GM18526 (cell line): Measurements from ENCODE around the gene ARHGAP26.

Source experiments
- POLR2A ChIP-seq: IDR thresholded peaks from 3 replicates; pipeline ENCODE4 v1.6.1; 2011; ENCODE audit not compliant: insufficient read length; ENCODE audit errors: extremely low read depth

The ARHGAP26 gene

DNA sequence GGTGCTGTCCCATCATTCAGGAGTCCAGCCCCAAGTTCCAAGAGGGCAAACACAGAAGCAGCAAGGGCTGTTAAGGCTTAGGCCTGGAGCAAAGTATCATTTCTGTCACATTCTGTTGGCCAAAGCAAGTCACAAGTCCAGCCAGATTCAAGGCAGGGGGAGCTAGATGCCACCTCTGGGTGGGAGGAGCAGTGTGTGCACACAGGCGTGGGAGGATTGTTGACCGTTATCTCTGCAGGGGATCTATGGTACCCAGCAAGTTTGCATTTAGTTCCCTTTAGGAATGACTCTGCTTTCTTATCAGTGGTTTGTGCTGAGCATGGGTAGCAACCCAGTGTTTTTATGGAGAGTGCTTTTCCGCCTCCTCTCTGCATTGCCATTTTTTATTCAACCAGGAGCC lies 354.4 kb downstream of the ARHGAP26 start:
- TF ChIP-seq POLR2A: no peak

DNA sequence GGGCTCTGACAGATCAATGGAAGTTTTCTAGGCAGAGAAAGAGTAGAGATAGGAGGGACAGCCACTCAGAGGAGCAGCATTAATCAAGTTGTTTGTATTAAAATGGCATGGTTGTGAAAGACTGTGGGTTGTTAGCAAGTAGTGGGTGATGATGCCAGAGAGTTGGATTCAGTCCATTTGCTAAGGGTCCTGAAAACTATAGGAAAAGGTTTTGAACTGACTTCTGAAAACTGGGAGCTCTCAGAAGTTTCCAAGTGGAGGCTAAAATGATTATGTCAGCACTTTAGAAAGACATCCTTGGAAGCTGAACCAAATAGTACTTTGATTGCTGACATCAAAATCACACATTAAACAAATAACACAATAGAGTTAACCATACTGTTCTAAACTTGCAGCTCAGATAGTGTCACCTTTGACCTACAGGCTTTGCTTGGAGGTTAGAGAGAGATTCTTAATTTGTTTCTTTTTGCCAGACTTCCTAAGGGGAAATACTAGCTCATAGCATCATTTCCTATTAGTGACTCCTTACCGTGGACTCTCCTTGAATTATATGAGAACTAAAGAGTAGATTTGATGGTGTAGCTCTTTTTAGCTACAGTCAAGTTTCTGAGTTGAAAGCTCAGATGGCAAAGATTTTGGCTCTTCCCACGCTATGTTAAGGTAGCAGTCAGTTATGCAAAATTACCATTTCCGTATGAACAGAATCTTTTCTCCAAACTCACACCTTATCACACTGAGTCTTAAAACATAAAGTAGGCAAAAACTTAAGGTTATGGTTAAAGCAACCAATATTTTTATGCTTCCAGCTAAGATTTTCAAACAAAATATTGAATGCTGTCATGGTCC lies 356.2 kb downstream of the ARHGAP26 start:
- TF ChIP-seq POLR2A: no peak

DNA sequence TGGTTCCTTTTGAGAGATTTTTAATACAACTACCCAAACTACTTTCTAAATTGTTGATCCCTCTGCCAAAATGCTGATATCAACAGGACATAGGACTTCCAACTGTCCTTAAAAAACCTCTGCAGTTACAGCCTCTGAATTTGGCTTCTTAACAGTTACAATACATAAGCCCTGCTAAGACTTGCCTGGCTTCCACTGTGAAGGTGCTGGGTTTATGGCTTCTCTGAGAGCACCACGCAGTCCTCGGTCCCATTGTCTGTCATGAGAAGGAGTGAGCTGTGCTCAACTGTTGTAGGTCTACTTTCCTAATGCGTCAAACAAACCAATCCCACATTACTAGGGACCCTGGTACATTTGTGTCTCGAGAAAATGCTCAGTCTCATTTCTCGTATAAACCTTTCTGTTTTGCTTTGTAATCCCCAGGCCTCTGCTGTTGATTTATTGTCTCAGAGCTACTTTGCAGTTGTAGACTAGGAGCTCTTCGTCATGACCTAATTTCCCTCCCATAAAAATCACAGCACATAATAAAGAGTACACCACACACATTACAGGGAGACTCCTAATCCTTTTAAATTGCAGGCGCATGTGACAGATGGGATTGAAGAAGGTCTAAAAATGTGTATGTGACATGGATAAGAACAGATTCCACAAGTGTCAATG lies 358.4 kb downstream of the ARHGAP26 start:
- TF ChIP-seq POLR2A: no peak

DNA sequence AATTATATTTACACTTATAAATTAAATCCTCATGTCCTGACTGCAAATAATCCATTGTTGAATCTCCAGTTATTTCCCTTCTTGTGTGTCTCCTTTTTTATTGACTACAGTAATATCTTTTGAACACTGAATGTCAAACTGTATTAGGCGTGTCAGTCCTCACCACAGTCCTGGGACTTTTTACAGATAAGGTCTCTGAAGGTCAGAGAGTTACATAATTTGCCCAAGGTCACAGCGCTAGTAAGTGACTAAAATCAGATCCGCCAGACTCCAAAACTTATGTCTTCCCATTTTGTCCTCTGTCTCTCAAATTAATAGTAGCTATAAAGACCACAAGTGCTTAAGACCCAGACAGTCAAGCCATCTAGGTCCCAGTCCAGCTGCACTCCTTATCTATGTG lies 359.0 kb downstream of the ARHGAP26 start:
- no peak for TF ChIP-seq POLR2A

DNA sequence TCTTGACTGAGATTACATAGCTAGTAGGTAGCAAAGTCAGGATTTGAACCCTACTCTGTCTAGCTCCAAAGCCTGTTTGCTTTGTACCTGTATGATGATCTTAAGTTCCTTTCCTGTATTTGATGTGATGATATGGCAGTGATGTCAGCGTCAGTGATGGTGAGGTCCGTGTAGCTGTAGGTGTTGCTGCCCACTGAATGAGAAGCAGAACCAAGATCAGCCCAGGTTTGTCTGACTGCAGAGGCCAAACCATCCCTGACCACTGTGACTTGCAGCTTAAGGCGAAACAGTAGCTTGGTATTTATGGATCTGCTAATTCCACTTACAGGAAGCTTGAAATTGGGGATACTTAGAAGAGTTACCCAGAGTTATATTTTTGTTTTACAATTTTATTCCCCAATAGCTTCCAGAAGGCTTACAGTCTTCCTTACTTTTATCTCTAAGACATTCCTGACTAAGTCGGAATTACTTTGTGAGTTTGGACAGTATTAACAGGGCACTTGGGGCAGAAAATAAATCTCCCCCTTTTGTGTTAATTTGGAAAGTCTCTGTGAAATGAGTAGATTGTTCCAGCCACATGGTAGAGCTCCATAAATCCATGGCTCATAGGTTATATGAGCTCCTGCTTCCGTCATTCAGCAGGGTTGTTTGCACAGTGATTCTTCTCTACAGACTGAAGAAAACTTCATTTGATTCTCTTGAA lies 359.9 kb downstream of the ARHGAP26 start:
- no peak for TF ChIP-seq POLR2A

DNA sequence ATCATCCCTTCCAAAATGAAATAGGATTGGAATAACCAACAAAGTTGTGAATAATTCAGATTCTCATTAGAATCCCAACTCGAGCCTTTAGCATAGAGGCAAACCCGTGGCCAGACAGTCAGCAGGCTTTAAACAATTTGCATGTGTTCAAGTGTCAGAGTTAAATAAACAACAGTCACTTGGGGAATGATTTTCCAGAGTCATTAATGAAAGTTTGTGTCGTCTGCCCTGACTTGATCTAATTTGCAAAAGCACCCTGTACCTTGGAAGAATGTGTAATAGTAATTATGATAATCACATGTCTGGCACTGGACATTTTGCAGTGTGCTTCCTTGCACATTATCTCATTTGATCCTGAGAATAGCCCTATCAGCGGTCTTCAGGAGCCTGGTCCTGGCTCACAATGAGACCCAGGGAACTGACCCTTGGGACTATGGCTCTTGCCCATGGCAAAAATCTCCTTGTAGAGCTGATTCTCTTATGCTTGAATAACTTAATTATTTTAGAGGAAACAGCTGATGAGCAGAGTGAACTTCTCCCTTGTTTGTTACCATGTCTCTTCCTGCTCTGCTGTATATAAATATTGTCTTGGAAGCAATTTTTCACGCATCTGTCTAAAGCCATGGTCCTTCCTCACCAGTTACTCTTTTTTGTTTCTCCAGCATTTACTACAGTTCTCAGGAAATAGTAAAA lies 360.6 kb downstream of the ARHGAP26 start:
- no peak for TF ChIP-seq POLR2A

DNA sequence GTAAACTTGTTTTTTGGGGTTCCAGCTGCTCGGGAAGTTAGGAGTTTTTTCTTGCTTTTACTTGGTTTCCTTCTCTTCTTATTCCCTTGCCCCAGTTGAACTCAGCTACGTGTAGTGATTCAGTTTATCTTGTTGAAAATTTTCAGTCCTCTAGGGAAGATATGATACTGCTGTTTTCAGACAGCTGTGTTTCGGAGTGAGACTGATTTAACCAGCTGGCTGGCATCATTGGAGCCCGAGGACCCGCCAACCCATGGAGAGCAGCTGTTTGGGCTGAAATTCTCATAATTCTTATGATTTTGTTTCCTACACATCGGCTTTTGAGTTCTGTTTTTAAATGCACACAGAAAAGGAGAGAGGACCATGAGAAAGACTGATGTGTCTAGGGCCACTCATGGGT lies 361.8 kb downstream of the ARHGAP26 start:
- no peak for TF ChIP-seq POLR2A

DNA sequence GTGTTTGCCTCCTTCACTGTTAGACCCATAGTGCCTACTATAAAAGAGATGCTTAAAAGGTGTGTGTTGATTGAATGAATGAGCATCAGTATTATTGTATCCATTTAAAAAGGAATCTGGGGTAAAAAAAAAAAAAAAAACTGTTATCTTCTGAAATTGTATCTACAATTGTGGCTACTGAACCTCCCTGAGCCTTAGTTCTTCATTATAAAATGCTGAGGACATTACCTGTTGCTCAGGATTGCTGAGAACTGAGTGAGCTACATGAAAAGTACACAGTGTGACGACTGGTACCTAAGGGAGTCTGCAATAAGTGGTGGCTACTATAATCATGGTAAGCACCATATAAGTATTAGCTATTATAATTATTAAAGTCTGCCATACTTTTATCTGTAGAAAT lies 362.6 kb downstream of the ARHGAP26 start:
- TF ChIP-seq POLR2A: no peak

DNA sequence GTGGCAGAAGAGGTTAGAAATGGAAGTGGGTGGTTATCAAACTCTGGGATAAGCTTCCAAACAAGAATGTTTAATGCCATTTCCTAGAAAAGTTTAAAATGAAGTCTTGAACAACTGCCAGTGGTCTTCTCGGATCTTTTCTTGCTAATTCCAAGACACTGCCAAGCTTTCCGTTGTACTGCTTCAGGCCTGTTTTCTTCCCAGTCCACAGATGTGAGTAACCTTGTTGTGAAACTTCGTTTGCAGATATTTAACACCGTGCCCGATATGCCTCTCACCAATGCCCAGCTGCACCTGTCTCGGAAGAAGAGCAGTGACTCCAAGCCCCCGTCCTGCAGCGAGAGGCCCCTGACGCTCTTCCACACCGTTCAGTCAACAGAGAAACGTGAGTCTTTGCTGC lies 363.5 kb downstream of the ARHGAP26 start:
- no peak for TF ChIP-seq POLR2A

DNA sequence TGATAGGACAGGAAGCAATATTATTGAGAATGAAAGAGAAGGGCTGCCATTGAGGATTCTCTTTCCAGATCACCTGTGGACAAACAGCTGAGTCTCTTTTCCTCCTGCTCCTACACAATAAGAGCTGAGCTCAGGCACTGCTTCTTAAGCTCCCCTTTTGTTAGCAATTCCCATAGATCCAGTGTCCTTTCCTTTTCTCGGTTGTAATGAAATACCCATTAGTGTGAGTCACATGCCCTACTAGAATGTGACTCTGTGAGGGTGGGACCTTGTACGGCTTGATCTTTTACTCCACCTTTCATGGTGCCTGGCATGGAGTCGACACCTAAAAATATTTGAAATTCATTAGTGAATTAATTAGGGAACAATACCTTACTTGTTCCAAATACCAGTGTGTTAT lies 364.1 kb downstream of the ARHGAP26 start:
- no peak for TF ChIP-seq POLR2A

DNA sequence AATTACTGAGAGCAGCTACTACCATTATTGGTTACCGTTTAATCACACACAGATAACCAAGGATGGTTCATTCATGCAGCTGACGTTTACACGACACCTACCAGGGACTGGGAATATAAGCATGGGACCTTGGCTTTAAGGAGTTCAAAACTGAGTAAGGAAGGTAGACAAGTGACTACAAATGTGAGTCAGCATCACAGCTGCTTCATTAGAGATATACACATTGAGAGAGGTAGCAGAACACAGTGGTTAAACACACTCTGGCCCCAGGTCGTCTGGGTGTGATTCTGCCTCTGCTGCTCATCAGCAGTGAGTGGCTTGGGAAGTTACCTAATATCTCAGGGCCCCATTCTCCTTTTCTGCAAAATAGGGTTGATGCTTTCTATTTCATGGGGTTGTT lies 364.7 kb downstream of the ARHGAP26 start:
- no peak for TF ChIP-seq POLR2A

DNA sequence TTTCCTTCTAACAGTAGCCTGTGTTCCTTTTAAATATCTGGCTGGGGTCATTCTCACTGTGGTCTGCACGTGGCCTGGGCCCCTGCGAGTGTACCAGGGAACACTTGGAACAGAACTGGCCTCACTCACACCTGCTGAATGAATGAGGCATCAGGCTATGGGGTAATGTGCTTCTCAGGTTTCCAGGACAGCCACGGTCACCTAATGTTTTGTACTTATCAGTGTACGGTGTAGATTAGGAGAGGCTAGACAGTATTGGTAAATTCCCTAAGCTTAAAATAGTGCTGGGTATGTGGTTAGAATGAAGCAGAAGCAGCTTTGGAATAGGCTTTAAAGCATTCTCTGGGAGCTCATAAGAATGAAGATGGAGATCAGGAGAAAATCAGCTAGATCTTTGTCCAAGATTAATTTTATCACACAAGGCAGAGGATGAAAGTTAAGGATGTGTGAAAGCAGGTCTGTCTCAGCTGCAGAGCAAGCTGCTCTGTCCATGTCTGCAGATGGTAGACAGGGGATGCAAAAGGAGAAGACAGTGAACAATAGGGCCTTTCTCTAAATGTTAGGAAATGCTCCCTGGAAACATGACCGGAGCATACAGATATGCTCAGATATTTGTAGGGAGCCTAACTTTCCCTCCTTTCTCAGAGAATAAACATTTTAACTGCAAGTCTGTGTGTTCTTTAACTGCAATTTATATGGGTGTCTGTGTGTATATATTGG lies 365.8 kb downstream of the ARHGAP26 start:
- no peak for TF ChIP-seq POLR2A

DNA sequence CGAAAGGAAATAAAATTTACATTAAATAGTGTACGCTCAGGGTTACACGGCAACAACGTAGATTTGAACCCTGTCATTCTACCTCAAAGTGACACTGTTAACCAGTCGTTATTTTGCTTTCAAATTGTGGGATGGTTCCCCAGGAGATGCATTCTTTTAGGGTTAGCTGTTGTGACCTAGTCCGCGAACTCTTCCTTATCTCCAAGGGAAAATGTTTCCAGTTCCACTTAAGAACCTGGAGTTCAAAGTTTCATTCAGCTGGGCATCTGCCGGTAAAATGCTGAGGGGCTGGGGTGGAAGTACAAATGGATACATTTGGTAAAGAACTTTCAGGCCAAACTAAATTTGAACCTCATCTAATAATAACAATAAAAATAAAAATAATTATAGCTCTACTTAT lies 368.7 kb downstream of the ARHGAP26 start:
- TF ChIP-seq POLR2A: no peak

DNA sequence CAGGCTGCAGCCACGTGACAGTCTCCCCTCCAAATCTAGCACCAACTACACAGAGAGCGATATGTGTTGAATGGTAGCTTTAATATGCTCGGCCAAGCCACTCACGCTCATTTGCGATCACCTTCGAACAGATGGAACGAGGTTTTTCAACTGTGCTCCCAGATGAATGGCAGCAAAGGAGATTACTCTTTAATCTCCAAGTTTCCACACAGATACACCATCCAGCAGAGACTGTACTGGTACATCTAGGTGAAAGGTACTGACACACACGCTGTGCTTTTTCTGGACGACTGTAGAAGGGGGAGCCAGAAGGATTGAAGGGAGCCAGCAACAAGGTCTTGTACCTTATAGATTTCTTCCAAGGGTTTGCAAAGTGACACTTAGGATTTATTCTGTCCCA lies 369.4 kb downstream of the ARHGAP26 start:
- no peak for TF ChIP-seq POLR2A

DNA sequence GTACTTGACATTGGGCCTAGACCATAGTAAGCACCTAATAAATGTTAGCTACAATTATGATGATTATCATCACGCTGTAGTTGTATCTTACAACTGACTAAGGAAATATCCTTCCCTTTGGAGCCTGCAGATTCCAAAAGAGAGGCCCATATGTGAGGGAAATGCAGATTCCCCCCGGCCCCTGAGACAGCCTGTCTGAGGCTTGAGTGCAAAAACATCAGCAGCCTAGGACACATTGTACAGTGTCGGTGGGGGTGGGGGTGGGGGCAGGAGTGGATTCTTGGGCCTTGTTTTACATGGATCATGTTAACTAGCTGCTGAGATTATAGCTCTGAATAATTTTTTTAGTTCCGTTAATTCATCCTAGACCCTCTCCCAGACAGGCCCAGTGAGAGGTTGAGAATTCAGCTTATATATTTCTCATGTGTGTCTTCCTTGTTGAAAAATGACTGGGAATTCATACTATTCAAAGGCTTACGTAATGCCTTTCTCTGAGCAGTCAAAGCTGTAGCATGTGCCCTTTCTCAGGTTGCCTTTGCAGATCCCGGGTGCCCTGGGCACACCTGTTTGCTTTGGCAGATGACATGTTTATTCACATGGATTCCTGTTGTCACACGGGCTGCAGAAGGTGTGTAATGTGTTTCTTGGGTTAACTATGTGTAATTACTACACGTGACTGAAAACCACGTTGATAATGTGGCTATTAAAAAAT lies 370.5 kb downstream of the ARHGAP26 start:
- no peak for TF ChIP-seq POLR2A

DNA sequence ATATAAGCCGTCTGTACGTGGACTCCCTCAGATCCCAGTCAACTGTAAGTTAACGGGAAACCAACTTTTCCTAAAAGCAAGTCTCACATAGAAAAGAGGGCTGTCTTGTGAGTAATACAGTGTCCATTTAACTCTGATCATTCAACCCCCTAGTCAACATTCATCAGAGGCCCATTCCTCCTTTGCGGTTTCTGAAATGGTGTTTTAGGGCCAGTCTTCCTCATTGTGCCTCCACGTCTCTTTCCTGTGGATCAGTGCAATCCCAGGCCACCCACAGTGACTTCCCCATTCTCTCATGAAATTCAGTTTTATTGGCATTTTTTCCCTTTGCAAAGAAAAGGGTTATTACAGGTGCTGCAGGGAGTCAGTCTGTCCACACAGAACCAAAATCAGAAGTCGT lies 371.5 kb downstream of the ARHGAP26 start:
- no peak for TF ChIP-seq POLR2A
